Vagina (tissue), 2 donors: ENCODE results near the gene NXNL2. TPM values are rescaled to one million over a fixed set of nuclear protein-coding genes. Genes with fewer than 3 reads are reported as not detected.

Source experiments
- DNase-seq, 2 donors: peaks; one replicate each; pipeline ENCODE4 v3.0.0-alpha.2; 2017; ENCODE audit errors: extremely low spot score in 2 of 2
- H3K27ac ChIP-seq: fragments of 200-600 bp; sonication (generic); one replicate; pipeline ENCODE4 v1.5.1; 2019
- H3K27me3 ChIP-seq: fragments of 200-600 bp; sonication (generic); one replicate; pipeline ENCODE4 v1.5.1; 2019
- H3K36me3 ChIP-seq, 2 donors: fragments of 200-600 bp; sonication (generic); one replicate each; pipeline ENCODE4 v1.5.1; 2017 to 2019
- H3K4me1 ChIP-seq: fragments of 200-600 bp; sonication (generic); one replicate; pipeline ENCODE4 v1.5.1; 2019
- H3K4me3 ChIP-seq, 2 donors: fragments of 200-600 bp; sonication (generic); 1 replicate in 1 of 2; 2 replicates in 1 of 2; pipeline ENCODE4 v1.5.1; 2016 to 2019
- H3K9me3 ChIP-seq: fragments of 200-600 bp; sonication (generic); one replicate; pipeline ENCODE4 v1.5.1; 2019
- POLR2A ChIP-seq, 2 donors: fragments of 450-650 bp; IDR thresholded peaks; one replicate each; pipeline ENCODE4 v1.6.1; 2017; ENCODE audit warnings: antibody characterized with exemption in 2 of 2, mild to moderate bottlenecking in 2 of 2, moderate library complexity in 2 of 2
- POLR2AphosphoS5 ChIP-seq, 2 donors: sonication (generic); formaldehyde crosslinking; IDR thresholded peaks; one replicate each; pipeline ENCODE4 v1.9.0; 2017; ENCODE audit warnings: antibody characterized with exemption in 2 of 2, mild to moderate bottlenecking in 2 of 2, low read depth in 1 of 2; ENCODE audit not compliant: insufficient read depth in 1 of 2
- intact Hi-C: fragments of 100-400 bp; cut with DNase I; formaldehyde crosslinking; loops from one replicate; pipeline ENCODE4 v1.15.1; 2023
- total RNA-seq: library from RNA; depleted of rRNA; stranded (reverse); fragments of >200 nt; gene quantifications from one replicate; pipeline ENCODE4 v1.2.3, GENCODE V29; 2016
- TF ChIP-seq, protein P1 (sequence below), 3 experiments: fragments of 450-650 bp in 2 of 3; fragments of 200-600 bp in 1 of 3; sonication (generic) in 1 of 3; IDR thresholded peaks; one replicate each; pipeline ENCODE4 v1.5.1; 2017 to 2019; ENCODE audit warnings: antibody characterized with exemption in 3 of 3, mild to moderate bottlenecking in 2 of 3, moderate library complexity in 2 of 3

NXNL2 gene
- total RNA-seq, 1 donor from 2014 or later, result 2.5 TPM

DNA sequence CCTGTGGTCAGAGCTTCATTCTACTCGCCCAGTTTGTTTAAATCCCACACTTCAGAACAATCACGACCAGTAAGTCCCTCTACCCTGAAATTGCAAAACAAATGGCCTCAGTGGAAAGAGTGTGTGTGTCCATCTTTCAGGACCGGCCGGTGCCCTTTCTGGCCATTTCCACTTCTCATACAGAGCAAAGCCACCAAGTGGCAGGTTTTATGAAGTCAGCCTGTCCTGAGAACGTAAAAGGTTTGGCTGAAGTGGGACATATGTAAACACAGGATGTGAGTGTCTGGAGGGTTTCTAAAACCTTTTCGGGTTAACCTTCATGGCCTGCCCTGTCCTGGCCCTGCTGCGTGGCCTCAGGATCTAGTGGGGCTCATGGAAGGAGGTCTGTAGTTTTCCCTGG is 24.7 kb downstream of the NXNL2 start:
- Histone ChIP-seq H3K4me1 (peaks cover 7% of the 10 kb centered on the region), H3K9me3 (no peaks in the 10 kb centered on the region), H3K27ac (no peak overlapping the region), H3K27me3 (no peaks in the 10 kb centered on the region), H3K4me3 (no peak overlapping the region), H3K36me3 (no peaks in the 10 kb centered on the region)
- TF ChIP-seq POLR2A (IDR thresholded peaks at IDR 0.05) (no peak), POLR2AphosphoS5 (IDR thresholded peaks at IDR 0.05; ENCODE audit: insufficient read depth in 1 of 2, low read depth in 1 of 2) (no peak)
- TF ChIP-seq, protein P1, sequence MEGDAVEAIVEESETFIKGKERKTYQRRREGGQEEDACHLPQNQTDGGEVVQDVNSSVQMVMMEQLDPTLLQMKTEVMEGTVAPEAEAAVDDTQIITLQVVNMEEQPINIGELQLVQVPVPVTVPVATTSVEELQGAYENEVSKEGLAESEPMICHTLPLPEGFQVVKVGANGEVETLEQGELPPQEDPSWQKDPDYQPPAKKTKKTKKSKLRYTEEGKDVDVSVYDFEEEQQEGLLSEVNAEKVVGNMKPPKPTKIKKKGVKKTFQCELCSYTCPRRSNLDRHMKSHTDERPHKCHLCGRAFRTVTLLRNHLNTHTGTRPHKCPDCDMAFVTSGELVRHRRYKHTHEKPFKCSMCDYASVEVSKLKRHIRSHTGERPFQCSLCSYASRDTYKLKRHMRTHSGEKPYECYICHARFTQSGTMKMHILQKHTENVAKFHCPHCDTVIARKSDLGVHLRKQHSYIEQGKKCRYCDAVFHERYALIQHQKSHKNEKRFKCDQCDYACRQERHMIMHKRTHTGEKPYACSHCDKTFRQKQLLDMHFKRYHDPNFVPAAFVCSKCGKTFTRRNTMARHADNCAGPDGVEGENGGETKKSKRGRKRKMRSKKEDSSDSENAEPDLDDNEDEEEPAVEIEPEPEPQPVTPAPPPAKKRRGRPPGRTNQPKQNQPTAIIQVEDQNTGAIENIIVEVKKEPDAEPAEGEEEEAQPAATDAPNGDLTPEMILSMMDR (IDR thresholded peaks at IDR 0.05), result no peak
- no peak for DNase-seq
- intact Hi-C loops, result no loop called here

DNA sequence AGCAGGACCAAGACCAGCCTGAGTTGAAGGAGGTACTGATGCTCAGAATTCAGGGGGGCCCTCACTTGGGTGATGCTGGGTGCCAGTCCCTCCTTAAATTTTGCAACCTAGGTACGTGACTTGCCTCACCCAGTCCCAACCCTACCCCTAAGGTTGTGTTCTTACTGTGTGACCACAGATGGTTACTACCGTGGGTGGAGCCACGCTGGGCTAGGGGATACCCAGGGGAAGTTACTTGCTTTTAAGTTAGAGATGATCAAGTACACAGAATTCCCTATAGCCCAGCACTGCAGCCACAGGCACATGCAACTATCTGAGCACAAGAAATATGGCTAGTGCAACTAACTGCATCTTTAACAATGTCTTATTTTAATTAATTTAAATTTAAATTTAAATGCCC is 32.9 kb downstream of the NXNL2 start:
- Histone ChIP-seq H3K36me3 (no peaks in the 10 kb centered on the region), H3K27me3 (no peaks in the 10 kb centered on the region), H3K27ac (no peak overlapping the region), H3K4me1 (no peaks in the 10 kb centered on the region), H3K9me3 (no peaks in the 10 kb centered on the region), H3K4me3 (no peak overlapping the region)
- no peak for DNase-seq
- intact Hi-C loops, result no loop called here
- TF ChIP-seq POLR2AphosphoS5 (IDR thresholded peaks at IDR 0.05; ENCODE audit: insufficient read depth in 1 of 2, low read depth in 1 of 2), result no peak
- no peak for TF ChIP-seq POLR2A (IDR thresholded peaks at IDR 0.05)
- TF ChIP-seq, protein P1 (IDR thresholded peaks at IDR 0.05), result no peak

DNA sequence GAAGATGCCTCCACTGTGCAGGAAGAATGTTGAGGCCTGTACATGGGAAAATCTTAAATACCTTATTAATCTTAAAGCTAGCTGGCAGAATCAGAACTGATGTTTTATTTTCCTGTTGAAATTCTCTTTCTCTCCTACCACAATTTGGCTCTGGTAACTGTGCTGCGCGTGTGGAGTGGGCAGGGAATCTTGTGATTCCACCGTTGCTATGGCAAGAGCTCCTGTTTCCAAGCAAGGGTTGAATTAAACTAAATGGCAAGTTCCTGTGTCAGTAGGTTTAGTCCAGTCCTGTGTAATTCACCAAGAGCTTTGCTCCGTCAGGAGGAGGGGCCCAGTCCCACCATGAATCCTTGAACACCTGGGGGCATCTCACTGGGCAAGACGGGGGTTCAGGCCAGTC is 36.4 kb downstream of the NXNL2 start:
- Histone ChIP-seq H3K36me3 (no peaks in the 10 kb centered on the region), H3K4me1 (no peaks in the 10 kb centered on the region), H3K27ac (no peak overlapping the region), H3K27me3 (no peaks in the 10 kb centered on the region), H3K4me3 (no peak overlapping the region), H3K9me3 (no peaks in the 10 kb centered on the region)
- intact Hi-C loops, result no loop called here
- TF ChIP-seq POLR2A (IDR thresholded peaks at IDR 0.05) (no peak), POLR2AphosphoS5 (IDR thresholded peaks at IDR 0.05; ENCODE audit: insufficient read depth in 1 of 2, low read depth in 1 of 2) (no peak)
- TF ChIP-seq, protein P1 (IDR thresholded peaks at IDR 0.05), result no peak
- DNase-seq, result no peak

DNA sequence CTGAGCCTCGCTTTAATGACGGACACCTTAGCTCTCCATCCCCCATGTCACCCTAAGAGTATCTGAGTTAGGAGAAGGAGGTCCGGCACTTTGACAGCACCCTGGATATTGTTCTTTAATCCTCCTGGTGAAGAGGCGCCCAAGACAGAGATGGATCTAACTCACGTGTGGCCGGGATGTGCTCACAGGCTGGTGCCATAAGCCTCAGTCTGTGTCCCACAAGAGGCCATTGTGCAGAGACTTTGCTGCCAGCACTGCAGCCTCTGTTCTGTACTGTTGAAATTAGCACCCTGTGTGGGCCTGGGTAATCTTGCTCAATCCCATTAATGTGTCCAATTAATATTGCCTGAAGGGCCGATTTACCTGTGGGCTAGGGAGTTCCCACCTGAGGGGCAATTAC is 37.7 kb downstream of the NXNL2 start:
- no peak for DNase-seq
- Histone ChIP-seq H3K4me1 (no peaks in the 10 kb centered on the region), H3K4me3 (no peak overlapping the region), H3K36me3 (no peaks in the 10 kb centered on the region), H3K27me3 (no peaks in the 10 kb centered on the region), H3K9me3 (no peaks in the 10 kb centered on the region), H3K27ac (no peak overlapping the region)
- TF ChIP-seq, protein P1 (IDR thresholded peaks at IDR 0.05), result no peak
- TF ChIP-seq POLR2A (IDR thresholded peaks at IDR 0.05) (no peak), POLR2AphosphoS5 (IDR thresholded peaks at IDR 0.05; ENCODE audit: insufficient read depth in 1 of 2, low read depth in 1 of 2) (no peak)
- intact Hi-C loops, result no loop called here

DNA sequence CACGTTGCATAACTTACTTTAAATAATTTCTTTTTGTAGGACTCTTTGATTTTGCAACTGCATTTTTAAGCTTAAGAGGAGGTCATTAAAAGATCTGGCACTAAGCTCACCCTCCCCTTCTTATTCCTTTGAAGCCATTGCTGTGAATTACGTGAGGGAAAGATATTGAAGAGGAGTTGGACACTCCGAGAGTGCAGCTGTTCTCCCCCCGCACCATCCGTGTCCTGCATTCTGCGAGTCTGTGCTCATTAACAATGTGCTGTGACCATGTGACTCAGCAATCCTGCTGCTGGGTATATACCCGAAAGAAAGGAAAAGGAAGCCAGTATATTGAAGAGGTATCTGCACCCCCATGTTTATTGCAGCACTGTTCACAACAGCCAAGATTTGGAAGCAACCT is 40.0 kb downstream of the NXNL2 start:
- TF ChIP-seq POLR2A (IDR thresholded peaks at IDR 0.05) (no peak), POLR2AphosphoS5 (IDR thresholded peaks at IDR 0.05; ENCODE audit: insufficient read depth in 1 of 2, low read depth in 1 of 2) (no peak)
- TF ChIP-seq, protein P1 (IDR thresholded peaks at IDR 0.05), result no peak
- intact Hi-C loops, result no loop called here
- Histone ChIP-seq H3K4me1 (no peaks in the 10 kb centered on the region), H3K27me3 (no peaks in the 10 kb centered on the region), H3K27ac (no peak overlapping the region), H3K36me3 (no peaks in the 10 kb centered on the region), H3K9me3 (no peaks in the 10 kb centered on the region), H3K4me3 (no peak overlapping the region)
- DNase-seq, result no peak
